HT-29 (cell line): ENCODE measurements around the gene ATG2B. TPM values are rescaled to one million over a fixed set of nuclear protein-coding genes. Genes with fewer than 3 reads are reported as not detected.

Experiments used
- DNase-seq: peaks from one replicate; pipeline ENCODE4 v3.0.0-alpha.2; 2015; ENCODE audit warnings: low spot score
- total RNA-seq: library from RNA; depleted of rRNA; stranded (reverse); fragments of >200 nt; shearing (Covaris generic); gene quantifications from 2 replicates; pipeline ENCODE4 v1.2.3, GENCODE V29; 2014; rRNA removed

Gene ATG2B, protein sequence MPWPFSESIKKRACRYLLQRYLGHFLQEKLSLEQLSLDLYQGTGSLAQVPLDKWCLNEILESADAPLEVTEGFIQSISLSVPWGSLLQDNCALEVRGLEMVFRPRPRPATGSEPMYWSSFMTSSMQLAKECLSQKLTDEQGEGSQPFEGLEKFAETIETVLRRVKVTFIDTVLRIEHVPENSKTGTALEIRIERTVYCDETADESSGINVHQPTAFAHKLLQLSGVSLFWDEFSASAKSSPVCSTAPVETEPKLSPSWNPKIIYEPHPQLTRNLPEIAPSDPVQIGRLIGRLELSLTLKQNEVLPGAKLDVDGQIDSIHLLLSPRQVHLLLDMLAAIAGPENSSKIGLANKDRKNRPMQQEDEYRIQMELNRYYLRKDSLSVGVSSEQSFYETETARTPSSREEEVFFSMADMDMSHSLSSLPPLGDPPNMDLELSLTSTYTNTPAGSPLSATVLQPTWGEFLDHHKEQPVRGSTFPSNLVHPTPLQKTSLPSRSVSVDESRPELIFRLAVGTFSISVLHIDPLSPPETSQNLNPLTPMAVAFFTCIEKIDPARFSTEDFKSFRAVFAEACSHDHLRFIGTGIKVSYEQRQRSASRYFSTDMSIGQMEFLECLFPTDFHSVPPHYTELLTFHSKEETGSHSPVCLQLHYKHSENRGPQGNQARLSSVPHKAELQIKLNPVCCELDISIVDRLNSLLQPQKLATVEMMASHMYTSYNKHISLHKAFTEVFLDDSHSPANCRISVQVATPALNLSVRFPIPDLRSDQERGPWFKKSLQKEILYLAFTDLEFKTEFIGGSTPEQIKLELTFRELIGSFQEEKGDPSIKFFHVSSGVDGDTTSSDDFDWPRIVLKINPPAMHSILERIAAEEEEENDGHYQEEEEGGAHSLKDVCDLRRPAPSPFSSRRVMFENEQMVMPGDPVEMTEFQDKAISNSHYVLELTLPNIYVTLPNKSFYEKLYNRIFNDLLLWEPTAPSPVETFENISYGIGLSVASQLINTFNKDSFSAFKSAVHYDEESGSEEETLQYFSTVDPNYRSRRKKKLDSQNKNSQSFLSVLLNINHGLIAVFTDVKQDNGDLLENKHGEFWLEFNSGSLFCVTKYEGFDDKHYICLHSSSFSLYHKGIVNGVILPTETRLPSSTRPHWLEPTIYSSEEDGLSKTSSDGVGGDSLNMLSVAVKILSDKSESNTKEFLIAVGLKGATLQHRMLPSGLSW (N-terminal part only)
- total RNA-seq: 5.8 and 6.1 TPM in 2 replicates

DNA sequence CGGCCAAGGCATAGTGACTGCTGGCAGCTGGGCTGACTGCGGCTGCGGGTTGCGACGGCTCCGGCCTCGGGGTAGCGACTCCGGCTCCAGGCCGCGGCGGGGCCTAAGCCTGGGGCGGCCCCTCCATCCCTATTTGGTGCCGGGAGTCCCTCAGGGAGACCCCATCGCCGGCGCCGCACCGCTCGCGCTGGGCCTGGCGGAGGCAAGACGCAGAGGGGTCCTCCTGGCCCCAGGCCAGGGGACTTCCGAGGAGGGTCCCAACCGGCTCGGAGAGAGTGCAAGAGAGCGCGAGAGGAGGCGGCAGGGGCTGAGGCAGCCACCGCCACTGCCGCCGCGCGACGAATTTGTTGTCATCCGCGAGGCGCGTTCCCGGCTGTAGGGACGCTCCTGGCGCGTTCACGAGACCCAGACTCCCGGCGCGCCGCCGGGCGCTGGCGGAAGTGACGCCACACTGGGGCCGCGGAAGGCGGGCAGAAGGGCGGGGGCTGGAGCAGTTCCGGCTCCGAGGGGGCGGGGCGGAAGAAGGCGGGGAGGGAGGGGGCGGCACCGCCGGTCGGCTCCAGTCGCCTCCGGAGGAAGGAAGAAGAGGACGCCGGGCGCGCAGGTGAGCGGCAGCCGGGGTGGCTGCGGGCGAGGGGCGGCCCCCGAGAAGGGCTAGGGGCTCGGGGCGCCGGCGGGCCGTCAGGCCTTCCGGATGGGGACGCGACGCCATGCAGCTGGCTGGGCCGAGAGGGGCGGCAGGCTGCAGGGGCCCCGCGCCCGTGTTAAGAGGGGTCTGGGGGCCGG is at the start of gene ATG2B, which contains the start of gene GSKIP:
Gene ATG2B (minus strand): TSS at position 377 of the 786 bp plus-strand sequence. CDS start 365 bp downstream, at position 12.
Gene GSKIP (plus strand): TSS at position 562 of the 786 bp plus-strand sequence. CDS start 18,722 bp downstream, outside the sequence.
- peak; percentile 87 for DNase-seq

DNA sequence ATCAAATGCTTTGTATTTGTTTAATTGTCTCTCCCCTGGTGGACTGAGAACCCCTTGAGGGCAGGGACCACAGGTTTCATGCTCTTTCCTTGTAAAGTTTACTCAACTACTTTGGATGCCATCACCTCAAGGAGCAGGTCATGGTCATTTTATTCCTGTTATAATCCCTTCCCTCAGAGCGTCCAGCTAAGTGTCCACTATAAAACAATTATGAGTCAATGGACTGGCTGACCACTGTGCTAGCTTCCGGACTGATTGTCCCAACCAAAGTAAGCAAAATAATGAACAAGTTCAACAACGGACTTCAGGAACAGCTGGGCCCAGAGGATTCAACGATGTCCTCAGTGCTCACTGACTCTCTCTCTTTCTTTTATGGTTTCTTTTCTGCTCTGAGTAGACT is 47.0 kb upstream of the ATG2B start:
- DNase-seq: no peak

DNA sequence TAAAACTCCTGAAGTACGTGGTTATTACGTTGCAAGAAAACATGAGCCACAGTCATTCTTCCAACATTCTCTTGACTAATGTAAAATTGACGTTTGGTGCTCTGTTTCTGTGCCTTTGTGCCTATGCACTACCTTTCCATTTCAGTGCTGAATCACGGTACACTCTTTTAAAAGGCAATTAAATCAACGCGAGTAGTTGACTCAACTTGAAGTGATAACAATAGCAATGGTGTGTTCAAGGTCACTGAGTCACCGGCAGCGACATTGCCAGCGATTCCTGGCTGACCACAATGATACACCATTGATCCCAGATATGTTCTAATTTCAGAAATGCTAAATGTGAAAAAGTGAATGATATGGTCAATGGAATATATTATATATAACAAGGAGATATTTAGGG is 46.6 kb upstream of the ATG2B start:
- DNase-seq: no peak

DNA sequence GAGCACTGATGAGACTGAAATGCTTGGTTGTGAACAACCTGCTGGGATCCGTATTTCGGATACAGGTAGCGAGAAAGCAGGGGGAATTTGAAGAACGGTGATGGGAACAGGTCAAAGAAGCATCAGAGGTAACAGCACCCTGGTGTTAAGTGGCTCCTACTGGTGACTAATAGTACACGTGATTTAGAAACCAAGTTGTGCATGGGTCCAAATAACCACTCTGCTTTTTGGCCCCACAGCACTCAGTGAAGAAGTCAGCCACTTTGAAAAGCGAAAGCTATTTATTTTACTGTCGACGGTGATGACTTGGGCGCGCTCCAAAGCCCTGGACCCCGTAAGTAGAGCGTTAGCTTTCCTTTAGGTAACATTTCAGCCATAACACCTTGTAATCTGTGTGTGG is 45.5 kb upstream of the ATG2B start:
- DNase-seq: no peak

DNA sequence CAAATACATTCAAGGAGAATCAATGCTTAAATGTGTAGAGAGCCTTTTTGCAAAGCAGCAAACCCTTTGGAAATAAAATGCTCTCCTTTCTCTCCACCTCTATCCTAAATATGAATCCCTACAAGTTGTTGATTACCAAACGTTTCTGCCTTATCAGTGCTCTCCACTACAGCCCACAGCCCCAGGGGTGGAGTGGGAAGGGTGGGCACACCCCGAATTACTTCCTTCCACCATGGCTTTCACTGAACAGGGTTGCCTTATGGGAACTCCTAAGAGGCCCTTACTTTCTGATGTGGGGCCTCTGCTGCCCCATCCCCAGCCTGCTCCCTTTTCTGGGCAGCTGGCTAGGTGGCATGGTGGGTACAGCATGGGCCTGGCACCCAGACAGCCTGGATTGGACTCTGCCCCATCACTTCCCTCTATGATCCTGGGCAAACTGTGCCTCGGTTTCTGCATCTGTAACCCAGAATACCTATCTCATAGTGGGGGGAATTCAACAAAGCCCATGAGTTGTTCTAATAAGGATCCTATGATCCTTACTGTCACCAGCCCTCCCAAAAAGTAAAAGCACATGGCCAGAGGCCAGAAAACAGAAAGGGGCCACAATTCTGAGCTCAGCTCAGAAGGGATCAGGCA is 44.9 kb upstream of the ATG2B start:
- DNase-seq: no peak

DNA sequence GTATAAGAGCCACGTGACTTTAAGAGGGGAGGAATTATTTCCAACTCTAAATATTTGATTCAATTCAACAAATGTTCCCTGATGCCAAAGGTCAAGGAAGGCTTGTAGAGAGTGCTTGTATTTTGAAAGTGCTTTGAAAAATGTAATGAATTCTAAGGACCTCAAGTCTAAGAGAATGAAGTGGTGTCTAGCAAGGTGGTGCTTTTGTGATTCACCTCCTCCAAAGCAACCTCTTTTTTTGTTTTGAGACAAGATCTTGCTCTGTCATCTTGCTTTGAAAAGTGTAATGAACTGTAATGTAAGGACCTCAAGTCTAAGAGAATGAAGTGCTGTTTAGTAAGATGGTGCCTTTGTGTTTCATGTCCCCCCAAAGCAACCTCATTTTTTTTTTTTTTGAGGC is 42.5 kb upstream of the ATG2B start:
- no peak for DNase-seq

DNA sequence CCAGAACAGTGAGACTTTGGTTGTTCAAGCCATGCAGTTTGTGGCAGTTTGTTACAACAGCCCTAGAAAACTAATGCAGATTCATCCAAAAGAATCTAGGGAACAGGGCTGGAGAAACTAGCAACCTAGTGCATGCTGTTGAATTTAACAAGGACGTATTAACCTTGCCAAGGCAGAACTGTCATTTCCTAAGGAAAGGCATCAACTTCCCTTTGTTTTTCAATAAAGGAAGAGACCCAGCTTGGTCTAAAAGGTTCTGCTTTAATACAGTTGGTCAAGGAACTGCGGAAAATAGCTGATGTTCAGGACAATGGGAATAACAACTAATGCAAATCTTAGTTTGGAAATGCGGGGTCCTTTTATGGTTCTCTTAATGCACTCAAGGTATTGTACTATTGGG is 40.3 kb upstream of the ATG2B start:
- no peak for DNase-seq

DNA sequence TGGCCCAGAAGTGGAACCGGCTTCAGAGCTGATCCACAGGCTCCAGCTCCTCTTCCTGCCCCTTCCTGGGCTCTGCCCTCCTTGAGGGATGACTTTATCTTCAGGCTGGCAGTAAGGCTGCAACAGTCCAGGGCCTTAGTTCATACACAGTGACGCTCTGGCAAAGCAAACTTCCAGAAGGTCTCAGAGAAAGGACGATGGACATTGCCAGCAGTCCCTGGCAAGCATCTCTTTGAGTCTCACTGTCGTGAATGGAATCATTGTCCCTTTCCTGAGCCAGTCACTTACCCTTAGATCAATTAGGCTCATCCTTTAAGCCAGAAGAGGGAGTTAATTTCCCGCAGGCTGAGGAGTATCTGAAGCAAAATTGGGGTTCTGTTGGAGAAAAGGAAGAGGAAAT is 37.4 kb upstream of the ATG2B start:
- no peak for DNase-seq

DNA sequence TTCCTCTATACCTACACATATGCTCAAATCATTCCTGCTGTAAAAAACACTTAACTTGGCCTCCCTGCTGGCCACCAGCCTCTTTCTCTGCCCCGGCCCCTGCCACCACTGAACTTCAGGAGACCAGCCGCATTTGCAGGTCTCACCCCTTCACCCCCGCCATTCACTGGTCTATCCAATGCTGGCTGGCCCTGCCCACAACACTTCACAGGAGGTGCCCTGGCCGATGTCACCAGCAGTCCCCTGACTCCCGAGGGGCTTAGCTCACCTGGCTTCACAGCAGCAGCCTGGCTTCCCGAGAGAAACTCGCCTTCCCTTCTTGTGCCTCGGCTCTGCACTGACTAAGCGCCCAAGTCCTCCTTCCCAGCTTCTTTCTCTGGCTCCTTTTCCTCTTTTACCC is 36.3 kb upstream of the ATG2B start:
- DNase-seq: no peak

DNA sequence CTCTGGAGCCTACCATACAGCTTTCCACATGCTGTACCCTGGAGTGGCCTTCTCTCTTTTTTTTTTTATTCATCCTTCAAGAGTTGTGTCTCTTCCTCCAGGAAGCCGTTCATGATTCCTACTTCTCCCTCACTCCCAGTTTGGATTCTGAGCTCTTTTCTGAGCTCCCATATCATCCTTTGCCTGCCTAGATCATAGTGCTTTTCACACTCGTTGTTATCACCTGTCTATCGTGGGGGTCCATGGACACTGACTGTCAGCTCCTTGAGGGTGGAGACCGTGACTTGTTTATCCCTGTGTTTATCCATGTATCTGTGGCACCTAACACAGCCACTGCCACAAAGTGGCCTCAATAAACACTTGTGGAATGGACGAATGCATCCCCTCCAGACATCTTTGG is 35.8 kb upstream of the ATG2B start:
- no peak for DNase-seq

DNA sequence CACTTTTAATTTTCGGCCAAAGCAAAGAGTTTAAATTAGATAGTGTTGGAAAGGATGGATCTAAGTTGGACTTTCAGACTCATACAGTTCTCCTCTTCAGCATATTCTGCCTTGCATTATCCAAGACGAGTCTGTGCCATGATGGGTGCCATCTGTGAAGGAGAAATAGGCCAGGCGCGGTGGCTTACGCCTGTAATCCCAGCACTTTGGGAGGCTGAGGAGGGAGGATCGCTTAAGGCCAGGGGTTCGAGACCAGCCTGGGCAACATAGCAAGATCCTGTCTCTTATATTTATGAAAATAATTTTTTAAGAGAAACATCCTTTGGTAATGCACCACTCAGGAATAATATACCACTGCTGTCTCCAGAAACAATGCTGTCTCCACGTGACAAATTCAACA is 35.3 kb upstream of the ATG2B start:
- no peak for DNase-seq

DNA sequence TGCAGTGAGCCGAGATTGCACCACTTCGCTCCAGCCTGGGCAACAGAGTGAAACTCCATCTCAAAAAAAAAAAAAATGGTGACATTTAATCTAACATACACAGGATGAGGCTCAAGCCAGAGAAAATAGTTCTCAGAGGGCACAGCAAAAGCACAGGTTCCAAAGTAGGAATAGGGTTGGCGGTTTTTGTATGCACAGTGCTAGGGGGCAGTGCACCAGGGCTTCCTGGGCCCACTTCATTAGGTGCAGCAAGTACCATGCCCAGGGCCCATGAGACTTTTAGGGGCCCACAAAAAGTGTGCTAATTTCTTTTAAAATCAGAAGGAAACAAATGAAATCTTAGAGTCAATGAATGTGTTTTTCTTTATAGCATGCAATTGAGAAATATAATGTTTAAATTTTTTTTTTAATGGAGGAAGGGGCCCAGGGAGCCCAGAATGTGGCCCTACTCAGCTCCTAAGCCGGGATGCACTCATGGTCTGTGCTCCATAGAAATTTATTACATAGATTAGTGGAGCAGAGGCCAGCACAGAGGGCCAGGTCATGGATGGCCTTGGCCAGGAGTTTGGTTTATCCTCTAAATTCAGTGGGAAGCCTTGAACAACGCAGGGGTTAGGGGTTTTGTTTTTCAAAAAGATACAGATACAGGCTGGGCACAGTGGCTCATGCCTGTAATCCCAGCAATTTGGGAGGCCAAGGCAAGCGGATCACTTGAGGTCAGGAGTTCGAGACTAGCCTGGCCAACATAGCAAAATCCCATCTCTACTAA is 31.1 kb upstream of the ATG2B start:
- DNase-seq: no peak

DNA sequence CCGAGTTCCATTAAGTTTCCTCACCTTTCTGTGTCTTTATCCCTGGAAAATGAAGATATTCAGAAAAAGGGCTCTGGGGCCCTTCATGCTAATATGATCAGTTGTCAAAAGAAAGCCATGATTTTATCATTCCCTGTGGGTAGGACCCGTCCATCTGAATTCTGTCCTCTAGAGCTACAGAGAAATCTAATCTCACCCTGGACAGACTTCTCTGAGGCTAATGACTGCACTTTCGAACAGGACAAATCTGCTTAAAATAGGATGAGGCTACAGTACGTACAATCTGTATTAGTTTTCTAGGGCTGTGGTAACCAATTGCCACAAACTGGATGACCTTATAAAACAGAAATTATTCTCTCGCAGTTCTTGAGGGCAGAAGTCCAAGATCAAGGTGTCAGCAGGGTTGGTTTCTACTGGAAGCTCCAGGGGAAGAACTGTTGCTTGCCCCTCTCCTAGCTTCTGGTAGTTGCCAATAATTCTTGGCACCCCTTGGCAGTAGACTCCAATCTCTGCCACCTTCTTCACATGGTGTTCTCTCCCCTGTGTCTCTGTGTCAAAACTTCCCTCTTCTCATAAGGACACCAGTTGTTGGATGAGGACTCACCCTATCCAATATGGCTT is 30.0 kb upstream of the ATG2B start:
- no peak for DNase-seq

DNA sequence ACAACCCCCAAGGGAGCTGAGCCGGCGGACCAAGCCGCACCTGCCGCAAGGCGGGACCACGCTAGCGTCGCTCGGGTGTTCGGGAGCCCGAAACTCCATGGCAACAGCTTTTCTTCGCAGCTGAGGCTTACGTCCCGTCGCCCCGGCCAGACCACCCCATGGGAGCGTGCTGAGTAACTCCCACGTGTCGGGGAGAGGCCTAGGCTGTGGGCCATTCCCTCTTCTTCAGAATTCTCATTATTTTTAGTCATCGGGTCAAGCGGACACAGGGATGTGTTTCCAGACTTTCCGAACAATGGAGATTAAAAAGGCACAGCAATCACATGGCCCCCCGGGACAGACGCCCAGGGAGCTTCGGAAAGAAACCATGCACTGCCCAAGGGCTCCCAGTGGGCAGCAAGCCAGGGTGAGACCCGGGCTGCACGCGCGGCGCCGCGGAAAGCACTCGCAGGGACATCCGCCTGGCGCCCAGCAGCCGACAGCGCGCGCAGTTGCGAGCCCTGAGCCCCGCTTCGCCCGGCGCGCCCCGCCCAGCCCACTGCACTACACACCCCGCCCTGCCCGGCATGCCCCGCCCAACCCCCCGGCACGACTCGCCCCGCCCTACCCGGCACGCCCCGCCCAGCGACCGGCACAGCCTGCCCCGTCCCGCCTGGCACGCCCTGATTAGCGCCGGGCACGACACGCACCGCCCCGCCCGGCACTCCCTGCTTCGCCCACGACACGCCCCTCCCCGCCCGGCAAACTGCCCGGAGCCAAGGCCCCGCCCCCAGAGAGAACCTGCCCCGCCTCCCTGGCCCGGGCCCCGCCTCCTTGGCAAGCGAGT is 28.4 kb upstream of the ATG2B start:
- DNase-seq: peak; percentile 85

DNA sequence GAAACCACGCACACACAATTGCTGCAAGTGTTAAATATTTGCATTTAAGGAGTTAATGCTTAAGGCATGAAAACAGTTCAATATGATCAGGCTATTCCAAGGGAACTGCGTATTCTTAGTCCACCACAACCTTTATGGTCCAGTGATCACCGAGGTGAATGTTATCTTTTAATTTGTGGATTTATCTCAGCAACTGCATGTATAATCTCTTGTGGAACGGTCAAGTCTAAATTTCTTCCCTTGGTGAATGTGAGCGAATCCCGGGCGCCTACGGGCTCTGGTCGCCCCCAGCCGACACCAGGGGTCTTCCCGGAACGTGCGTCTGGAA is 27.8 kb upstream of the ATG2B start:
- DNase-seq: peak; percentile 4

DNA sequence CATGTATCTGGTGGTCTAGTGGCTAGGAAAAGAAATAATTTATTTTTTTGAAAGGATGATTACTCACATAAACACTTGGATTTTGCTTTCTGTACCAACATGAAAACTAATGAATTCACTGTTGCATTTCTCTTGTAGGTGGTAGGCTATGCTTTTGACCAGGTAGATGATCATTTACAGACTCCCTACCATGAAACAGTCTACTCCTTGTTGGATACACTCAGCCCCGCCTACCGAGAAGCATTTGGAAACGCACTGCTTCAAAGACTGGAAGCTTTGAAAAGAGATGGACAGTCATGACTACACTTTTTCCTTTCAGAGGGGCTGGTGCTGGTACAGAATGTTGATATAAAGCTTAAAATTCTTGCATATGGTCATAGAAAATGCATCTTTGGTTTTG is 22.2 kb upstream of the ATG2B start:
- no peak for DNase-seq

DNA sequence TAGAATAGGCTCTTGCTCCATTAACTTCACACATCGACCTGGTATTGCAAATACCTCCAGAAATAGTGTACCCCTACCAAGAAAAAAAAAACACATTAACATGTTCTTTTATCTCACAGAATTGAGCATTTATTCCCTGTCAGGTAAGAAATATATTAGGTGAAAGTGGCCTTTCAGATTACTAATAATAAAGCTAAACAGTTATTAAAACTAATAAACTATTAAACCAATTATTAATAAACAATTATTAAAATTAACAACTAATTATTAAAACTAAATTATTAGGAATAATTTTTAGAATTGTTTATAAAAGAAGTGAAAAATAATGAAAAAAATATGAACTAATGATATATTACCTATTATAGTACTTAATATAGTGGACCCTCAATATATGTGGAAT is 21.6 kb upstream of the ATG2B start:
- DNase-seq: no peak

DNA sequence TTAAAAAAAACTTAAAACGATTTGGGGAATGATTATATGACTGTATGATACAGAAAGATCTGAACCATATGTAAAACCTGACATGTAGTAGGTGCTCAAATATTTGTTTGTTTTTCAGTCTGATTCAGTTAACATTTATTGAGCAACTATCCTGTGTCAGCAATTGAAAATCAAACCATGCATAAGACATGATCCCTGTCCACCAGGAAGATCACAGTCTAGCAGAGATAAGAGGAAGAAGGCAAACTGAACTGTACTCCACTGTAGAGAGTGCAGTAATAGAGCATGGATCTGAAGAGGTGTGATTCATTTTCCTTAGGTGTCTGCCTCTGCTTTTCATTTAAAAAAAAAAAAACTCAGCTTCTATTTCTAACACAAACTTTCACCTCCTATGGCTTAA is 20.9 kb upstream of the ATG2B start:
- DNase-seq: no peak

DNA sequence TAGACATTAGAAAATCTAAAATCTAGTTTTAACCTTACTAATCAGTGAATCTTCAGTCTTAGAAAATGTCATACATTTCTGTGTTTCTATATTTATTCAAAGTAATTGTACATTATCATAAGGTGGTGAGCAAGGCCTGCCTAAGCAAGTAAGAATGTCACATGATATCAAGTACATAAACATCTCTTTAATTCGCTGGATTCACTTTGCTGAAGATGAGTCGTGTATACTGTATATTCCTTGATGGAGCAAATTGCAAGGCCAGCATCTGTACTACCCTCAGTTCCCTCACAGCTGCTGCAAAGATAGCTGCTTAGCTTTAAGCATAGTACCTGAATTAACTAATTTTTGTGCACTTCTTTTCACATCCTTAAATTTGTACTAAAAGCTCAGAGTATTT is 20.3 kb upstream of the ATG2B start:
- no peak for DNase-seq
